Gastroesophageal sphincter (tissue), 3 donors: ENCODE results near the gene C1QL1.

Experiments
- CTCF ChIP-seq, 4 experiments: fragments of 200-600 bp in 2 of 4; fragments of 450-650 bp in 2 of 4; sonication (generic) in 1 of 4; IDR thresholded peaks; one replicate each; pipeline ENCODE4 v1.5.1; 2017 to 2019; ENCODE audit warnings: antibody characterized with exemption in 4 of 4, mild to moderate bottlenecking in 2 of 4, moderate library complexity in 2 of 4
- EP300 ChIP-seq: sonication (generic); formaldehyde crosslinking; IDR thresholded peaks from one replicate; pipeline ENCODE4 v1.6.1; 2017; ENCODE audit warnings: antibody characterized with exemption, mild to moderate bottlenecking
- POLR2A ChIP-seq, 2 donors: fragments of 450-650 bp; IDR thresholded peaks; one replicate each; pipeline ENCODE4 v1.6.1; 2017; ENCODE audit warnings: antibody characterized with exemption in 2 of 2, mild to moderate bottlenecking in 2 of 2, moderate library complexity in 1 of 2
- POLR2AphosphoS5 ChIP-seq: sonication (generic); formaldehyde crosslinking; IDR thresholded peaks from one replicate; pipeline ENCODE4 v1.6.1; 2017; ENCODE audit warnings: antibody characterized with exemption

- TF ChIP-seq POLR2A (IDR thresholded peaks at IDR 0.05), result no peak
- no peak for TF ChIP-seq CTCF (IDR thresholded peaks at IDR 0.05)
- no peak for TF ChIP-seq POLR2AphosphoS5
- no peak for TF ChIP-seq EP300
Measured at GRCh38 chr17:44927696-44928095, 40.4 kb downstream of the C1QL1 start.
